K562 (cell line): ENCODE measurements around the gene VPS45. TPM values are rescaled to one million over a fixed set of nuclear protein-coding genes. Genes with fewer than 3 reads are reported as not detected.
A peak's percentile ranks its signal among the peaks of the same experiment; 100 is the strongest.

Source experiments
- ATAC-seq: fragments of 200-7000 bp; cut with Tn5 transposase; 3 replicates; pipeline ENCODE4 v1.9.1; 2020; ENCODE audit warnings: moderate library complexity
- BruUV-seq: library from RNA; stranded (reverse); fragments of 400-500 nt; replicated peaks from 2 replicates; lab custom pipeline; 2021; lab: Mats Ljungman, UMichigan
- CTCF ChIA-PET: fragments of 300-600 bp; formaldehyde crosslinking; extraction: SDS; loops from one replicate; lab custom pipeline; 2021; ENCODE audit warnings: low intra/inter-chr PET ratio; lab: Yijun Ruan, JAX
- POLR2A ChIA-PET: fragments of 300-600, 350-650 bp; sonication (Branson Sonifier 250); formaldehyde crosslinking; extraction: SDS; loops from one replicate; lab custom pipeline; 2021; ENCODE audit warnings: antibody characterized with exemption, inconsistent platforms; lab: Yijun Ruan, JAX
- DNase-seq, 4 experiments: peaks; one replicate each; pipeline versions ENCODE4 v3.0.0 to v3.0.0-alpha.2; 2011 to 2018; ENCODE audit warnings: low spot score in 3 of 4, mixed read lengths in 3 of 4; ENCODE audit errors: extremely low read depth in 1 of 4
- FAIRE-seq: peaks from 2 replicates; lab custom pipeline; 2011; peaks lifted over from hg19 to GRCh38; lab: Jason Lieb, UNC
- H2AFZ ChIP-seq: 2 replicates; pipeline ENCODE4 v1.6.0; 2011; ENCODE audit warnings: low read depth, low read length, control low read depth, inconsistent platforms
- H3K27ac ChIP-seq: fragments of 200-600 bp; 3 replicates; pipeline ENCODE4 v1.8.0; 2011; ENCODE audit warnings: low read depth, mild to moderate bottlenecking, control low read depth, inconsistent platforms, low read length, moderate library complexity, mixed read lengths; ENCODE audit errors: extremely low read depth
- H3K27me3 ChIP-seq, 2 experiments: fragments of 300-600 bp in 1 of 2; 2 replicates in 1 of 2; 3 replicates in 1 of 2; pipeline versions ENCODE4 v1.6.0 to v1.8.0; 2011; ENCODE audit warnings: inconsistent platforms in 2 of 2, low read length in 2 of 2, mild to moderate bottlenecking in 1 of 2, mixed read lengths in 1 of 2, moderate library complexity in 1 of 2; ENCODE audit not compliant: control insufficient read depth in 2 of 2, insufficient read depth in 2 of 2
- H3K36me3 ChIP-seq: fragments of 300-600 bp; 3 replicates; pipeline ENCODE4 v1.8.0; 2011; ENCODE audit warnings: mild to moderate bottlenecking, low read length, inconsistent platforms; ENCODE audit not compliant: control insufficient read depth, insufficient read depth
- H3K4me1 ChIP-seq, 2 experiments: fragments of 200-600 bp in 1 of 2; replicated peaks in 1 of 2; 2 replicates in 1 of 2; 3 replicates in 1 of 2; pipeline versions ENCODE4 v1.5.1 to v1.8.0; 2011; ENCODE audit warnings: inconsistent platforms in 2 of 2, low read length in 2 of 2, mild to moderate bottlenecking in 1 of 2, mixed read lengths in 1 of 2, moderate library complexity in 1 of 2; ENCODE audit not compliant: control insufficient read depth in 2 of 2, insufficient read depth in 2 of 2
- H3K4me2 ChIP-seq: 2 replicates; pipeline ENCODE4 v1.6.1; 2011; ENCODE audit warnings: low read length, control low read depth, inconsistent platforms, mixed read lengths; ENCODE audit not compliant: insufficient read depth
- H3K4me3 ChIP-seq: fragments of 200-600 bp; sonication (generic), shearing (Covaris generic); 2 replicates; pipeline ENCODE4 v1.5.1; 2016; ENCODE audit warnings: control low read depth, inconsistent platforms
- H3K79me2 ChIP-seq: fragments of 200-600 bp; 3 replicates; pipeline ENCODE4 v1.8.0; 2011; ENCODE audit warnings: low read length, inconsistent platforms; ENCODE audit not compliant: control insufficient read depth, insufficient read depth
- H3K9ac ChIP-seq, 2 experiments: 2 replicates each; pipeline versions ENCODE4 v1.6.0 to v1.6.1; 2011; ENCODE audit warnings: low read depth in 2 of 2, low read length in 2 of 2, control low read depth in 1 of 2, inconsistent platforms in 1 of 2, mild to moderate bottlenecking in 1 of 2, mixed read lengths in 1 of 2; ENCODE audit not compliant: insufficient read depth in 1 of 2
- H3K9me1 ChIP-seq: one replicate; pipeline ENCODE4 v1.6.0; 2011; ENCODE audit warnings: inconsistent platforms, mild to moderate bottlenecking, low read length, moderate library complexity; ENCODE audit not compliant: control insufficient read depth, insufficient read depth
- H3K9me3 ChIP-seq: replicated peaks from 2 replicates; pipeline ENCODE4 v1.5.1; 2011; ENCODE audit warnings: low read depth, low read length, inconsistent platforms; ENCODE audit not compliant: control insufficient read depth, insufficient read depth
- H4K20me1 ChIP-seq: replicated peaks from 2 replicates; pipeline ENCODE4 v1.6.1; 2011; ENCODE audit warnings: low read length, inconsistent platforms, mixed read lengths; ENCODE audit not compliant: control insufficient read depth, insufficient read depth
- DIDO1 ChIP-seq: fragments of 450-650 bp; IDR thresholded peaks from 2 replicates; pipeline ENCODE4 v1.6.1; 2016; ENCODE audit warnings: low read depth, missing biosample characterization, missing genetic modification characterization
- GABPB2 ChIP-seq: fragments of 250-450 bp; sonication (Bioruptor Pico); conservative IDR thresholded peaks from 2 replicates; pipeline ENCODE4 v1.5.1; 2021; ENCODE audit warnings: mild to moderate bottlenecking
- GATA2 ChIP-seq: sonication (generic); formaldehyde crosslinking; IDR thresholded peaks from 2 replicates; pipeline ENCODE4 v1.4.0; 2020; ENCODE audit warnings: mild to moderate bottlenecking, missing genetic modification reagents
- GTF2E2 ChIP-seq: fragments of 200-800 bp; sonication (Bioruptor generic); IDR thresholded peaks from 2 replicates; pipeline ENCODE4 v1.6.1; 2016; ENCODE audit warnings: missing genetic modification characterization, missing compliant biosample characterization
- MECOM ChIP-seq: fragments of 250-450 bp; sonication (Bioruptor Pico); IDR thresholded peaks from 2 replicates; pipeline ENCODE4 v1.8.0; 2022; ENCODE audit warnings: inconsistent platforms
- MEIS2 ChIP-seq: fragments of 450-650 bp; IDR thresholded peaks from 2 replicates; pipeline ENCODE4 v1.6.1; 2014; ENCODE audit warnings: mild to moderate bottlenecking; ENCODE audit not compliant: partially characterized antibody
- RAD51 ChIP-seq: fragments of 450-650 bp; IDR thresholded peaks from 2 replicates; pipeline ENCODE4 v1.7.1; 2016; ENCODE audit warnings: low read depth, mild to moderate bottlenecking, borderline replicate concordance
- RBM25 ChIP-seq: fragments of 200-400 bp; formaldehyde crosslinking; IDR thresholded peaks from 2 replicates; pipeline ENCODE4 v1.6.1; 2018; ENCODE audit warnings: low read length, low read depth, moderate library complexity; ENCODE audit not compliant: severe bottlenecking
- SRSF9 ChIP-seq: fragments of 200-400 bp; formaldehyde crosslinking; IDR thresholded peaks from 2 replicates; pipeline ENCODE4 v1.6.1; 2017; ENCODE audit warnings: low read depth, low read length, borderline replicate concordance
- ZNF24 ChIP-seq: fragments of 450-650 bp; IDR thresholded peaks from 2 replicates; pipeline ENCODE4 v1.6.1; 2016
- ZNF583 ChIP-seq: fragments of 250-450 bp; sonication (Bioruptor Pico); IDR thresholded peaks from 2 replicates; pipeline ENCODE4 v1.4.0; 2020
- ZNF699 ChIP-seq: fragments of 250-450 bp; sonication (Bioruptor Pico); IDR thresholded peaks from 2 replicates; pipeline ENCODE4 v1.8.0; 2021; ENCODE audit warnings: mild to moderate bottlenecking, moderate library complexity; ENCODE audit not compliant: insufficient replicate concordance
- WGBS: fragments of 100-300 bp; shearing (Covaris generic); methylation state at CpG from one replicate; pipeline ENCODE4 v1.1.6; 2016; ENCODE audit warnings: low coverage, mixed read lengths; ENCODE audit not compliant: insufficient coverage; ENCODE audit errors: missing lambda C conversion rate; 5-methylcytosine and 5-hydroxymethylcytosine counted together
- in situ Hi-C: fragments of 300-500 bp; cut with MboI; formaldehyde crosslinking; loops from 4 replicates; pipeline ENCODE4 v1.15.0; 2018; ENCODE audit warnings: inconsistent platforms, mixed read lengths
- intact Hi-C: fragments of 100-400 bp; cut with micrococcal nuclease; formaldehyde crosslinking; loops from 2 replicates; pipeline ENCODE4 v1.14.2; 2022
- polyA plus RNA-seq, 8 experiments: library from polyadenylated mRNA; depleted of rRNA in 4 of 8; stranded (reverse) in 5 of 8; unstranded in 3 of 8; fragments of >200 nt; fragmentation: Nextera tagmentation in 2 of 8; fragmentation: Illumina TruSeq in 1 of 8; extraction: Ambion mirVana in 2 of 8; extraction: Trizol in 1 of 8; gene quantifications; 2 replicates each; pipeline versions ENCODE4 v1.2.1 to v1.2.3, GENCODE V29; 2011 to 2014; ENCODE audit warnings: inconsistent platforms in 1 of 8, missing spikeins in 1 of 8
- total RNA-seq, 7 experiments: library from RNA; depleted of rRNA in 6 of 7; stranded (reverse); fragments of >200 nt in 6 of 7; fragmentation: Illumina TruSeq in 2 of 7; extraction: Trizol in 2 of 7; gene quantifications; 2 replicates each; pipeline versions ENCODE4 v1.2.1 to v1.2.3, GENCODE V29; 2011 to 2021; ENCODE audit warnings: low replicate concordance in 1 of 7
- TF ChIP-seq, protein P1 (sequence below): sonication (generic); formaldehyde crosslinking; IDR thresholded peaks from 2 replicates; pipeline ENCODE4 v1.8.0; 2022; ENCODE audit warnings: mild to moderate bottlenecking, missing genetic modification reagents
- TF ChIP-seq, protein P2 (sequence below): fragments of 450-650 bp; conservative IDR thresholded peaks from 2 replicates; pipeline ENCODE4 v1.6.1; 2016; ENCODE audit warnings: missing genetic modification characterization, low read depth, mild to moderate bottlenecking, missing compliant biosample characterization, moderate library complexity
- TF ChIP-seq, protein P3 (sequence below), 2 experiments: fragments of 150-350 bp in 1 of 2; IDR thresholded peaks; 2 replicates each; pipeline ENCODE4 v1.6.1; 2012 to 2016; ENCODE audit warnings: low read depth in 2 of 2, low read length in 2 of 2, mild to moderate bottlenecking in 1 of 2, moderate library complexity in 1 of 2

Gene VPS45
- total and polyA plus RNA-seq, 9 of the 15 experiments (the other 6 are each of a cell fraction or from before 2014, with no cell fraction given): 17.9 to 48.2 (median 34.4) TPM

GRCh38 chr1:150067184-150068108 is at the start of gene VPS45 (continued):
- TF ChIP-seq, protein P1, sequence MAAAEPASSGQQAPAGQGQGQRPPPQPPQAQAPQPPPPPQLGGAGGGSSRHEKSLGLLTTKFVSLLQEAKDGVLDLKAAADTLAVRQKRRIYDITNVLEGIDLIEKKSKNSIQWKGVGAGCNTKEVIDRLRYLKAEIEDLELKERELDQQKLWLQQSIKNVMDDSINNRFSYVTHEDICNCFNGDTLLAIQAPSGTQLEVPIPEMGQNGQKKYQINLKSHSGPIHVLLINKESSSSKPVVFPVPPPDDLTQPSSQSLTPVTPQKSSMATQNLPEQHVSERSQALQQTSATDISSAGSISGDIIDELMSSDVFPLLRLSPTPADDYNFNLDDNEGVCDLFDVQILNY: peak; percentile 94
- TF ChIP-seq ZNF699 (CRISPR knock-in tag) (no peak), ZNF583 (CRISPR knock-in tag) (peak; percentile 10; the same call in 1 of the 2 replicates), RBM25 (no peak)
- TF ChIP-seq, protein P2, sequence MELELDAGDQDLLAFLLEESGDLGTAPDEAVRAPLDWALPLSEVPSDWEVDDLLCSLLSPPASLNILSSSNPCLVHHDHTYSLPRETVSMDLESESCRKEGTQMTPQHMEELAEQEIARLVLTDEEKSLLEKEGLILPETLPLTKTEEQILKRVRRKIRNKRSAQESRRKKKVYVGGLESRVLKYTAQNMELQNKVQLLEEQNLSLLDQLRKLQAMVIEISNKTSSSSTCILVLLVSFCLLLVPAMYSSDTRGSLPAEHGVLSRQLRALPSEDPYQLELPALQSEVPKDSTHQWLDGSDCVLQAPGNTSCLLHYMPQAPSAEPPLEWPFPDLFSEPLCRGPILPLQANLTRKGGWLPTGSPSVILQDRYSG (tag): no peak
- TF ChIP-seq, all 486 proteins: peak for 175

- ChIA-PET CTCF (interaction anchor here (0.6 kb wide), 1 partner anchor 70 kb away, joined by 5 read pairs; no protein-coding TSS in a partner anchor), POLR2A (interaction anchor here (1.3 to 2.1 kb wide), 4 partner anchors 9 to 132 kb away, joined by 4 to 7 read pairs (median 6); a partner anchor contains a TSS)
- DNase-seq (no peak), ATAC-seq (no peak), FAIRE-seq (no peak)
- H4K20me1 ChIP-seq: no peaks in the 10 kb centered on the region
- H3K9me3 ChIP-seq: no peaks in the 10 kb centered on the region
- peaks cover 0 to 13% of the 10 kb centered on the region in 2 experiments; a peak in 3 of 5 replicates for H3K4me1 ChIP-seq
- intact Hi-C loops: no loop called here
- H3K4me2 ChIP-seq: no peak overlapping the region
- BruUV-seq: no TSS peak
- H2AFZ ChIP-seq: no peak overlapping the region
- no peak overlapping the region for H3K4me3 ChIP-seq
- H3K9ac ChIP-seq: no peak overlapping the region
- H3K79me2 ChIP-seq: no peaks in the 10 kb centered on the region
- no peak overlapping the region for H3K27ac ChIP-seq
- no peaks in the 10 kb centered on the region for H3K27me3 ChIP-seq
- in situ Hi-C loops: no loop called here
- 58% methylated on average over 4 of the region's 4 CpGs for WGBS
- no peaks in the 10 kb centered on the region for H3K9me1 ChIP-seq
- no peaks in the 10 kb centered on the region for H3K36me3 ChIP-seq
- no peak for TF ChIP-seq SRSF9
- TF ChIP-seq ZNF24: no peak
- TF ChIP-seq GATA2: no peak
- TF ChIP-seq MECOM (CRISPR knock-in tag): no peak
- no peak for TF ChIP-seq GTF2E2 (tag)
- TF ChIP-seq DIDO1 (tag): no peak
- TF ChIP-seq, protein P3, sequence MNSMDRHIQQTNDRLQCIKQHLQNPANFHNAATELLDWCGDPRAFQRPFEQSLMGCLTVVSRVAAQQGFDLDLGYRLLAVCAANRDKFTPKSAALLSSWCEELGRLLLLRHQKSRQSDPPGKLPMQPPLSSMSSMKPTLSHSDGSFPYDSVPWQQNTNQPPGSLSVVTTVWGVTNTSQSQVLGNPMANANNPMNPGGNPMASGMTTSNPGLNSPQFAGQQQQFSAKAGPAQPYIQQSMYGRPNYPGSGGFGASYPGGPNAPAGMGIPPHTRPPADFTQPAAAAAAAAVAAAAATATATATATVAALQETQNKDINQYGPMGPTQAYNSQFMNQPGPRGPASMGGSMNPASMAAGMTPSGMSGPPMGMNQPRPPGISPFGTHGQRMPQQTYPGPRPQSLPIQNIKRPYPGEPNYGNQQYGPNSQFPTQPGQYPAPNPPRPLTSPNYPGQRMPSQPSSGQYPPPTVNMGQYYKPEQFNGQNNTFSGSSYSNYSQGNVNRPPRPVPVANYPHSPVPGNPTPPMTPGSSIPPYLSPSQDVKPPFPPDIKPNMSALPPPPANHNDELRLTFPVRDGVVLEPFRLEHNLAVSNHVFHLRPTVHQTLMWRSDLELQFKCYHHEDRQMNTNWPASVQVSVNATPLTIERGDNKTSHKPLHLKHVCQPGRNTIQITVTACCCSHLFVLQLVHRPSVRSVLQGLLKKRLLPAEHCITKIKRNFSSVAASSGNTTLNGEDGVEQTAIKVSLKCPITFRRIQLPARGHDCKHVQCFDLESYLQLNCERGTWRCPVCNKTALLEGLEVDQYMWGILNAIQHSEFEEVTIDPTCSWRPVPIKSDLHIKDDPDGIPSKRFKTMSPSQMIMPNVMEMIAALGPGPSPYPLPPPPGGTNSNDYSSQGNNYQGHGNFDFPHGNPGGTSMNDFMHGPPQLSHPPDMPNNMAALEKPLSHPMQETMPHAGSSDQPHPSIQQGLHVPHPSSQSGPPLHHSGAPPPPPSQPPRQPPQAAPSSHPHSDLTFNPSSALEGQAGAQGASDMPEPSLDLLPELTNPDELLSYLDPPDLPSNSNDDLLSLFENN (IDR thresholded peaks at IDR 0.05; ENCODE audit: low read depth in 2 of 2, low read length in 2 of 2): no peak
- no peak for TF ChIP-seq MEIS2
- TF ChIP-seq RAD51: no peak
- TF ChIP-seq GABPB2: no peak
These were observed 49.4 kb upstream of the VPS45 start for GRCh38 chr1:150018165-150018564.
